Nucleus accumbens (tissue), 56 donors: ENCODE data around the gene RBM39.
"Not testable (repeated sequence)": the region's sequence is repeated elsewhere in the genome, so short reads cannot be mapped to it uniquely, and the experiment has no call there.

Source experiments
- DNase-seq, 56 donors: peaks; one replicate each; lab custom pipeline; 2025; lab: John Stamatoyannopoulos, UW

Gene RBM39

GRCh38 chr20:35757098-35757705 lies 15.1 kb upstream of the RBM39 start:
- no peak for DNase-seq

GRCh38 chr20:35756404-35756803 lies 14.3 kb upstream of the RBM39 start:
- DNase-seq, result no peak

- DNase-seq, result no peak
Observed at GRCh38 chr20:35750611-35751010, 8.6 kb upstream of the RBM39 start.

GRCh38 chr20:35744492-35744841 lies 2.4 kb upstream of the RBM39 start:
- not testable (repeated sequence) for DNase-seq

GRCh38 chr20:35743693-35744491 lies 1.8 kb upstream of the RBM39 start:
- DNase-seq, result peak in 1 of 56 donors; percentile 3

- DNase-seq, result peak in 2 of 56 donors; percentile 15 to 19
Observed at GRCh38 chr20:35742741-35743523, 872 bp upstream of the RBM39 start.

GRCh38 chr20:35739294-35740163 lies 2.5 kb downstream of the RBM39 start:
- DNase-seq, result no peak

- DNase-seq, result no peak
Observed at GRCh38 chr20:35738410-35739179, 3.5 kb downstream of the RBM39 start.

GRCh38 chr20:35737865-35738333 lies 4.2 kb downstream of the RBM39 start:
- DNase-seq, result no peak

GRCh38 chr20:35735826-35736470 lies 6.1 kb downstream of the RBM39 start:
- DNase-seq, result no peak

GRCh38 chr20:35734777-35735649 lies 7.0 kb downstream of the RBM39 start:
- DNase-seq, result no peak

GRCh38 chr20:35734374-35734773 lies 7.7 kb downstream of the RBM39 start:
- DNase-seq, result no peak

GRCh38 chr20:35732644-35732982 lies 9.4 kb downstream of the RBM39 start:
- DNase-seq, result no peak

GRCh38 chr20:35731862-35732643 lies 10.0 kb downstream of the RBM39 start:
- DNase-seq, result no peak

- DNase-seq, result no peak
Observed at GRCh38 chr20:35731469-35731788, 10.6 kb downstream of the RBM39 start.

GRCh38 chr20:35730583-35731468 lies 11.2 kb downstream of the RBM39 start:
- no peak for DNase-seq
